Lower leg skin (tissue), 3 donors: ENCODE measurements around the gene SMS.

Experiments used
- CTCF ChIP-seq, 3 donors: fragments of 450-650 bp; IDR thresholded peaks; one replicate each; pipeline ENCODE4 v1.5.1; 2016; ENCODE audit warnings: antibody characterized with exemption in 3 of 3, mild to moderate bottlenecking in 3 of 3, moderate library complexity in 2 of 3
- POLR2A ChIP-seq, 2 donors: fragments of 450-650 bp; IDR thresholded peaks; one replicate each; pipeline ENCODE4 v1.6.1; 2016 to 2017; ENCODE audit warnings: antibody characterized with exemption in 2 of 2, mild to moderate bottlenecking in 1 of 2, moderate library complexity in 1 of 2

DNA sequence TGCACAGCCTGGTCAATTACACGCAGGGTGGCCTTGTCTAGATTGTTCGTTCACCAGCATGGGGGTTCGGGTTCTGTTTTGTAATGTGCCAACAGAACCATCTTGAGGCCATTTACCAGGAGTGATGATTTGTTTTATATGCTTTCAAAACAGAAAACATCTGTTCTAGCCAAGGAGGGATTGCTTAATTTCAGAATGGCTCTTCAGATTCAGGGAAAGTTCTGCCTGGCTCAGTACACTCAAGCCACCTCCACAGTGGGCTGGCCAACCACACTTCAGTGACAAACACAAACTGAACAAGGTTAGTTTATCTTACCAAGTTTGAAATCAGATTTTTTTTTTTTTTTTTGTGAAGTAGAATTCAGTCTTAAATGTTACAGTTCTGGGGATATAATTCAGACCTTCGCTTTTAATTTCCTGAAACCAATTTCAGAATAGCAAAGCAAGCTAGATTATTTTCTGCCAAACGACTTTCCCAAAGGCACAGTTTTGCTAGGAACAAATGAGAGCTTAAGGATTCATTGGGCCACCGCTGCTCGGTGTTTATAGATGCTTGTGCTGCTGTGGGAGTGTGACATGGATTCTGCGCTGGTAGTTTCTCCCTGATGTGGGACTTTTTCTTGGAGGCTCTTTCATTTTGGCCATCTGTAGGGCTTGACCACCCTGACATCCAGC is 23.4 kb downstream of the SMS start:
- no peak for TF ChIP-seq CTCF (IDR thresholded peaks at IDR 0.05)
- TF ChIP-seq POLR2A (IDR thresholded peaks at IDR 0.05): no peak
